Stimulated activated CD8-positive, alpha-beta memory T cell treated with anti-CD3 and anti-CD28 coated beads, Interleukin-4, amount 100 ng/mL, for 4 hours (primary cell): ENCODE data around the gene POLL.
"Not testable (repeated sequence)": the region's sequence is repeated elsewhere in the genome, so short reads cannot be mapped to it uniquely, and the experiment has no call there.

Experiments
- DNase-seq, 2 donors: peaks; one replicate each; pipeline ENCODE4 v3.0.0-alpha.2; 2020; ENCODE audit warnings: low read depth in 2 of 2, low spot score in 1 of 2

Gene POLL

DNA sequence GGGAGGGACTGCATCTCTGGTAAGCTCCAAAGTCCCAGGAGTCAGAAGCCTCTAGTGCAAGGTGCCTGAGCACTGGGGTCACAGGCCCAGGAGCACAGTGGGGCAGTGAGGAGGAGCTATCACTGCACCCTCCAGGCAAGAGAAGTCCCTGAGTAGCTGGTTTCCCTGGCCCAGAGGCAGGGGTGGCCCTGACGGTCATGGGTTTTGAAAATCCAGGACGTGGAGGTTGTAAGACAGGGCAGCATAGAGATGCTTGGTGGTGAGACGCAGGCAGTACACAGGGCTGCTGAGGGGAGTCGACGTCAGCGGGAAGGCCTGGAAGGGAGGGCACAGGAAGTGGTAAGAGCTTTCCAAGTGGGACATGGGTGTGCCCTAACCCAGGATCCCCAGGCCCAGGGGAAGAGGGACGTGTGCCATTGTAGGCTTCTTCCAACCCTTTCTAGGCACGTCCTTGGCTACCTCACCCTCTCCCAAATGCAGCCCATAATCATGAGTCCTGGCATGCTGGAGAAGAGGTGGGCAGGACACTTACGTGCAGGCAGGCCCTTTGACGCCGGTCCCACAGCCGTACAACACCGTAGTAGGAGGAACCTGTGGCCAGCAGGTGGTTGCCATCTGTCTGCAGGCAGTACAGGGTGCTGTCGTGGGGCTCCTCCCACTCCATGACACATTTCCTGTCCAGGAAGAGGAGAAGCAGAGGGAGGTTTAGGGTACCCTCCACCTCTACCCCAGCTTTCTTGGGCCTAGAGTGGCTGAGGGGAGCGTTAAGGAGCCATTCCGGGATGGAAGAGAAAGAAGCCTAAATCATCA, 23.2 kb upstream of the POLL start:
- DNase-seq, result no peak

DNA sequence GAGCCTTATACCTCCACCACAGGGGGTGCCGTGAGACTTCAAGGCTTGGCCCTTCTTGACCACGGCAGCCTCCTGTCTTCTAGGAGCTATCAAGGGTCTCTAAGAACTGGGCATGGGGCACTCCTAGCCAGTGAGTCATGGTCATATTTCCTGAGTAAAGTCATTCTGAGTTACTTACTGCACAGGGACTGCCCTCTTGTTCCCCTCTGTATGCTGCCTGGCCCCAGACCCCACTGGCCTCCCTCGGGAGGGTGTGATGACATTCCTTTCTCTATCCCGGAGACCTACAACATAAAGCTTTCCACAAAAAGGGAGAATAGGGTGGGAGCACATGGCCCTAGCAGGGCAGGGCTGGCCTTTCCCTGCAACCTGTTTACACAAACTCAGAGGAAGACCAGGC, 21.4 kb upstream of the POLL start:
- no peak for DNase-seq

DNA sequence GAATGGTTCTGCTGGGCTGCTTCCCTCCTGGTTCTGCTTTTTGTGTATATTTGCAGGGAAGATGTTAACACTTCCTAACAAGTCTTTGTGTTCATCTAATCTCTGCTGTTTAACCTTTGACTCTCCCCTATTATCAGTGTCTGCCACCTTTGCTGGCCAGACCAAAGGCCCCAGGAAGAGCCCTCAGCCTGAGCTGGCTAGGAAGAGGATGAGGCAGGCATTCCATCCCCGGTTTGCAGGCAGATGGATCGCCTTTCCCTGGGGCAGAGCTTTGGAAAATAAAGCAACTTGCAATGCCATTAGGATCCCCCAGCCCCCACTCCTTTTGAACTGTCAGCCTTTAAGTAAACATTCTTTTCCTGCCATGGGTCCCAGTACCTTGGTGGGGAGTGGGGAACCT, 19.1 kb upstream of the POLL start:
- DNase-seq, result no peak

DNA sequence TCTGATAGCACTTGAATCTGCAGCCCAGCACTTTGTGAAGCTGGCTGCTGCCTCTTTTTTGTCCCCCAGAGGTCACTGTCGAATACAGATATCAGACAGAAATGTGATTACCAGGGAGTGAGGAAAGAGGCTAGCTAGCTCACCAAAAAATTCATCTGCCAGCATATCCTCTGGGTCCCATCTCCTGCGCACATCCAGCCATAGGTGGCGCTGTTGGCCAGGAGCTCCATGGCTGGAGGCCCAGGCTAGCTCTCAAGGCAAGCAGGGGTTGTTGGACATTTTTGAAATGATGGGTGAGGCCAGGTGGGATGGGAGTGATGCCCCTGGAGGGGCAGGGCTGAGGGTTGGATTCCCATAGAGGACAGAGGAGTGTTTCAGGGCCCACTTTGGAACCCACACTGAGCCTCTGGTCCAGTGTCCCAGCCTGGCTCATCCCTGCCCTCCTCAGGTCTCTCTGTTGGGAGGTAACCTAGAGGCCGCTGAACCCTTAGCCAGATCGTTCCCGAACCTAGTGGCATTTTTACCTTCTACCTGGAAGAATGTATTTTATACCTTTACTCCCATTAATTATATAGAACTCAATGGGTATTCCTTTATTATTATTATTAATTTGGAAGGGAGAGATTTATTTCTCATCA, 14.8 kb upstream of the POLL start:
- DNase-seq, result peak in 1 of 2 donors; percentile 16

DNA sequence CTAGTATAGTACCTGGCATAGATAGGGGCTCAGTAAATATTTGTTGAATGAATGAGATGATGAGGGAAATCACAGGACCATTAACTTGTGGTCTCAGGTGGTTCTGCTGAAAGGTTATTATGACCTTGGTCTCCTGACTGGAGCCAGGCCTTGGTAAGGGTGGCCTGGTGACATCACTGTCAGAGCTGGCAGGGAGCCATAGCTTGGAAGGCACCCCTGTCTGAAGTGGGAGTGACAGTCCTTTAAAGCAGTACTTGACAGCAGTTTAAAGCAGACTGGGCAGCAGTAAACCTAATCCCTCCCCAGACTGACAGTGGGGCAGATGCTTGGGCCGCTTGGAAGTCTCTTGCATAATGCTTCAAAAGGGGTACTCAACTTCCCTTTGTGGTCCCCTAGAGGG, 13.5 kb upstream of the POLL start:
- DNase-seq, result no peak

DNA sequence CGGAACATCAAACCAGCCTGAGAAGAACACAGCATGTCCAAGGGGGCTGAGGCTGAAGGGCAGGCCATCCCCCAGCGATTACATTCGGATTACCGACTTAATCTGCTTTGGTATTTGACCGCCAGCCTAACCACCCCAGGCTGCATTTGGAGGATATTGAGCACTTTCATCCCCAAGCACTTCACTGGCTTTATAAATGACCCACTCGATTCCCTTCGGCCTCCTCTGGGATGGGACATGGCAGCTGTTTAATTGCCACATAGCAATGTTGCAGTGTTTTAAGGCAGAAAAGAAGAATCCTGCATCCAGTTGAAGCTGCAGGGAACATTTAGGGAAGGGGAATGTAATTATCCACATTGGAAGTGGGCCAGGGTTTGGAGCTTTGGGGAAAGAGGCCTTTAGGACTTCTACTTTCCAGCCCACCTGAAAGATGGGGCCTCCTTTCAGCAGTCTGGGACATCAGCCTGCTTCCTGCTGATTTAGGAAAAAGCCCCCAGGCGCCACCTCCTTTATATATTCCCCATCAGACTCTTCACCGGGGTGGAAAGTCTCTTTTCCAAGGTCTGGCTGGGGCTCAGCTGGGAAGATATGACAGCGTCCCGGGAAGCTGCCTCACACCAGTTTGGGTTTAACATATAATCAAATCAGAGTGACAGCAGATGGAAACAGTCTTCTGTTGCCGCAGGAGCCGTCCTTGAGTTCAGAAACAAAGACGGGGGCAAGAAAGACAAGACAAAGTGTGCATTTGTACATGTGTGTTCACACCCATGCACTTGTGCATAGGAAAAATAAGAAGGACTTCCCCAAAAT, 9.2 kb upstream of the POLL start:
- no peak for DNase-seq

DNA sequence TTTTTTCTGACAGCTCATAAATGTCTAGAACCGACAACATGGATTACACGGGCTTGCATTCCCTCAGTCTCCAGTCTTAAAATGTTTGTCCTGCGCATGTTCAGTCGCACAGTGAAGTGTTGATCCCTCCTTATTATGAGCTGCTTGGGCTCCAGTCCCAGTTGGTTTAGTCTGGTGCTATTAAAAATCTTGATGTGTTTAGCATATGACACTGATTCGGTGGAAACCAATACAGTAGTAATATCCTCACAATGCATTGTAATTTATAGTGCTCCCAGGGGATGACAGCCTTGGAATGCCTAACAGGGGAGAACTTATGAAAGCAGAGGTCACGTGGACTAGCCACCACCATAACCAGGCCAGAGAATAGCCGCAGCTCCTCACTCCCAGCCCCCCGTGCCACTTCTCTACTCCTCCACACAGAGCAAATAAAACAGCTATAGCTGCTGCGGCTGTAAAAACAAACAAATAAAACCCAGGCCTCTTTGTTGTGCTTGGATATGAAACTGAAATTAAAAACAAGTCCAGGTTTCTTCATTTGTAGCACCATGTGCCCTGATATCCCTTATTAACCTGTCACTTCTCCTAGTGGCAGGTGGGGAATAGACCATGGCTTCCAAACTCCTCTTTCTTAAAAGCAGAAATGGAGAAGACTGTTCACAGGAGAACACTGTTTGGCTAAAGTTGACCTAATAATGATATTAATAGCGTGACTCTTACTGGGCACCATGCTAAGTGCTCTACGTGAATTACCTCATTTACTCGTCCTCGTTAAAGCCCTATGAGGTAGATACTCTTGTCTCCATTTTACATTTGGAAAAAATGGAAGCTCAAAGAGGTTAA, 7.8 kb upstream of the POLL start:
- DNase-seq, result no peak

DNA sequence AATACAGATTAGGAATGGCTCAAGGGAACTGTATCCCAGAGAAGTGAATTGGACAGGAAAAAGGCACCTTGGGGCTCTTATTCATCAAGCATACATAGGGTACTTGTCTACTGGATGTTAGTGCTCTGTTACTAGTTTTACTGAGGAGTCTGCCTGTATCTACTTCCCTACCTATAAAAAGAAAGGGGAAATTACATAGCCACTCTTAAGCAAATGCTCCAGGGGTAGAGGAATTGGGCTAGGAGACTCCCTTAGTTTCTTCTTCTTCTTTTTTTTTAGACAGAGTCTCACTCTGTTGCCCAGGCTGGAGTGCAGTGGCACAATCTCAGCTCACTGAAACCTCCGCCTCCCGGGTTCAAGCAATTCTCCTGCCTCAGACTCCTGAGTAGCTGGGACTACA, 5.3 kb upstream of the POLL start:
- DNase-seq, result not testable (repeated sequence)

DNA sequence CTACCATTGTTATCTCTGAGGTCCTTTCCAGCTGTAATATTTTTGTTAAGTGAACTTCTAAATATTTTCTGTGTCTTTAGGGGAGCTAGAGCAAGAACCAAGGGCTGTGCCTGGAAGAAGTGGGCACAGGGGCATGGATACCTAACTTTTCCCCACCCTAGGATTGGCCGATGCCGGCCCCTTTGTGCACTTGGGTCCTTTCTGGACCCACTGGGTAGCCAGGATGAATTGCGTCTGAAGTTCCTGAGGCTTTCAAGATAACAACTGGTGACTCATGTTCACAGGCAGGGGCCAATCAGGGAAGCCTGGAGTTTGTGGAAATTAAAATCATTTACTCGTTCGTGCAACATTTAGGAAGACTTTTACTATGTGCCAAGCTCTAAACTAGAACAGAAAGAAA, 822 bp upstream of the POLL start:
- no peak for DNase-seq

DNA sequence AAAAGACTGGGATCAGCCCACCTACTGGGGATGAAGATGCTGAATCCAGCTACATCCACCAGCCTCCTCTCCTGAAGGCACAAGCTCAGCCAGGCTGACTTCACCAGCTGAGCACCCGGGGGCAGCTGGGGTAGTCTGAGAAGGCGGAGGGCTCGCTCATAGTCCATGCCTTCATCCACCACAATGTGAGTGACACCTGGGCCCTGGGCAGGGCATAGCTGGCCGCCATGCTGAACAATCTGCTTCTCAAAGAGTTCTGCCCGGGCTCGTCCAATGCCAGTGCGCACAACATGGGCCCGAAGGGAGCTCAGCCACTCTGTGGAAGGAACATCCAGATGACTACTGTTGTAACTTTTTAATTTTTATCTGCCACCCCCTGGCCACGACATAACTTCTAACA, 2.2 kb downstream of the POLL start:
- no peak for DNase-seq

DNA sequence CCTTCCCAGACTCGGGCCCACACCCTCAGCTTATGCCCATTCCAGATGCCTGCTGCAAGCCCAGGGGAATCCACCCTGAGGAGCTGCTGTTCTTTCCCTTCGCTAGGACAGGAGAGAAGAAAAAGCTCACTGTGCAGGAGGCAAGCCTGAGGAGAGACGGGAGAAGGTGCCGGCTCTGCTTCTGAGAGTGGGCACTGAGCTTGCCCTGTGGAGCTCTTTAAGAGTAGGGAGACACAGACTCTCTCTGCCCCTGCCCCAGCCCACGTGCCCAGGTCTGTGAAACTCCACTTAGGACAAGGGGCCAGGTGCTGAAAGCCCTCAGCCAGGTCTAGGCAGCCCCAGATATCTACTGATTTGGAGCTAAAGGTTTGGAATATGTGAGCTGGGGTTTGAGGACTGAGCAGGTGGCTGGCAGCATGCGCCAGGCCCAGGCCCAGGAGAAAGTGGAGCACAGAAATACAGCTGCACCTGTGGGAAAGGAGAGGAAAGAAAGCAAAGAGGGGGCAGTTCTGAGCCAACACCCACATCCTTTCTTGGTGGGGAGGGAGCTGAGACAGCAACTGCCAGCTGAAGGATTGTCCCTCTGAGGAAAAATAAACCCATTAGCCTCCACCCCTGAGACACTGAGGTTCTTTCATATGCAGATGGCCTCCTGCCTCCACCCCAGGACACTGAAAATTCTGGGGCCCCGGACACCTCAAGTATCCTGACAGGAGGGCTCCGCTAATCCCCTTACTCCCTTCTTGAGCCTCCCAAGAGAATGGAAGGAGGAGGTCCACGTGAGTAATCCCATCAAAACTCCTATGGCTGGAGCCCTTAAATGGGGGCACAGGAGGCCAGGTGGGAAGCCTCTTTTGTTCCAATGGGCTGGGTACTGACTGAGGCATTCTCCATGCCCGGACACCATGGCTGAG, 7.3 kb downstream of the POLL start:
- DNase-seq, result no peak

DNA sequence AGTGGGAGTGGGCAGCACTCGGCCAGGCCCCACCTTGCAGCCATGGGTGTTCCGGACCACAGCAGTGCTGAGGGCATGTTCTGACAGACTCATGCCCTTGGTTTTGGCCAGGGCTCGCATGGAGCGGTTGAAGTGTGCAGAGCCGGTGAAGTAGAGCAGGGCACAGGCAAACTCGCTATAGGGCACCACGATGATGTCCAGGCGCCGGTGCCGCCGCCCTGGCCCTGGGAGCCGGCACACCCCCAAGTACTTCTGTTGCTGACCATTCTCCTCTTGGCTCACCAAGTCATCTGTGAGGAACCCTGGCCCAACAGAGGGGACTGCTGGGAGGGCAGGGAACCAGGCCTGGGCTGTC, 8.6 kb downstream of the POLL start:
- no peak for DNase-seq

DNA sequence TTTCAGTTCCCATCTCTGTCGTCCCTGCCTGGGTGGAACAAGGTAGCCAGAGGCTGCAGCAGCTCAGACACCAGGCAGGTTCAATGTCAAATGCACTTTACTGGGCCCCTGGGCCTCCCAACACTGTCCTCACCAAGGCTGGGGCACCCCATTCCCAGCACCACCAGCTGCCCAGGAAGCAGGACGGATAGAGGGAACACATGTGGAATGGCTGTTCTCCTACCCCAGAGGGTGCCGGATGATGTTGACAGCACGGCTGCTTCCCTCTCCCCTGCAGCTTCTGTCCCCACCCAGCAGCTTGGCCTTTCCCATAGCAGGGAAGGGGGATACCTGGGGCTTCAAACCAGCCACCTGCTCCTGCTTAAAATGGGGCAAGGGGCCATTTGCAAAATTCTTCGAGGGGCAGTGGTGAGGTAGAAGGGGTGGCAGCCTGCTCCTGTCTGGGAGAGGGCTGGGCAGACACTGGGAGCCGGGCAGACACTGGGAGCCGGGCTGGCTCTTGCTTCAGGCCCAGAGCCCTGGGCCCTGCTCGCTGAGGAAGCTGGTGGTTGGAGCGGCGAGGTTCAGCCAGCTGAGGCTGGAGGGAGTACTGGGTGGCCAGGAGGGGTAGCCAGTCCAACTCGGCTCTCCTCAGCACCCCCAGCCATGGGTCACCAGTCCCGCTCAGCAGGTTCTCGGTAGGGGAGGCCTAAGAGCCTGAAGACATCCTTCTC, 9.1 kb downstream of the POLL start:
- no peak for DNase-seq

DNA sequence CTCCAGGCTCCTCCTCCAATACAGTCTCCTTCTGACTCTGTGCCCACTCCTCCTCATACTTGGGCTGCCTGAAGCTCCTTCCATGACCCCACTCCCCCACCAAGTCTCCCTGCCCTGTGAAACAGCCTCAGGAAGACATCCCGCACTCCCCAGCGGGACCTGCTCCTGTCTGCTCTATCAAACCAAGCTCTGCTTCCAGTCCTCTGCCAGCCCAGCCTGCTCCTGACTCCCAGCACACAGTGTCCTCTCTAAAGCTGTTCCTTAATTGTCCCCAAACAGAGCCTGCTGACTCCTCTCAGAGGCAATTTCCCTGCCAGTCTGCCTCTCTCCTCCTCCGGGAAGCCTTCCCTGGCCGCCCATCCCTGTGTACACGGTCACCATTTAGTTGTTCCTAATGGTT, 9.9 kb downstream of the POLL start:
- DNase-seq, result no peak

DNA sequence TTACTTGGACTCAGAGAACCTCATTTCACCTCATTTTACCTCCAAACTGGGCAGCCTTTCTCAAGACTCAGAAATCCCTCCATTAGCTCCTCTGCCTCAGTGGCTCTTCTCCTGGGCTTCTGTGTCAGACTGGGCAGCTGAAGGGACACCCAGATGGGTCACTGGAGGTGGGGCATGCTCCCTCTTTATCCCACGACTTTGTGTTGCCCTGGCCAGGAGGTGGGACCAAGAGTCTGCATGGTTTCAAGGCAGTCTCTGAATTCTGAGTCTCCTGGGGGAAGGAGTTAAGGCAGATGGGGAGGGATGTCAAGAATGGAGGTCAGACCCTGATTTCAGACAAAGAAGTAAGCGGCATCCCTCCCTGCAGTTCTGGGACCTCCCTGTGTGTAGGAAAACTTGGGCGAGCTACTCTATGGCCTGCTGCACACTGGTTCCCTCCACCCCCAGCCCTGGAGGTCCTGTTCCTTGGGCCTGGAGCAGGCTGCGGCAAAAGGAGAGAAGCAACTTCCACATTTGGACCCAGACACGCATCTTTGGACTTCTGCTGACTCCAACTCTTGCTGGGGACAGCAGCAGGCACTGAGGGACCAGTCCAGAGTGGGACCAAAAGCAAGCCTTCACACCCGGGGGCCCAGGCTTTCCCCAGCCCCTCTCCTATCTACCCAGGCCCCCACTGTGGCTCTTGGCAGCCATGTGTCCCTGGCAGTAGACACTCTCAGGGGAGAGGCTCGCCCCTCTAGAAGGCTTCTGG, 10.8 kb downstream of the POLL start:
- no peak for DNase-seq

DNA sequence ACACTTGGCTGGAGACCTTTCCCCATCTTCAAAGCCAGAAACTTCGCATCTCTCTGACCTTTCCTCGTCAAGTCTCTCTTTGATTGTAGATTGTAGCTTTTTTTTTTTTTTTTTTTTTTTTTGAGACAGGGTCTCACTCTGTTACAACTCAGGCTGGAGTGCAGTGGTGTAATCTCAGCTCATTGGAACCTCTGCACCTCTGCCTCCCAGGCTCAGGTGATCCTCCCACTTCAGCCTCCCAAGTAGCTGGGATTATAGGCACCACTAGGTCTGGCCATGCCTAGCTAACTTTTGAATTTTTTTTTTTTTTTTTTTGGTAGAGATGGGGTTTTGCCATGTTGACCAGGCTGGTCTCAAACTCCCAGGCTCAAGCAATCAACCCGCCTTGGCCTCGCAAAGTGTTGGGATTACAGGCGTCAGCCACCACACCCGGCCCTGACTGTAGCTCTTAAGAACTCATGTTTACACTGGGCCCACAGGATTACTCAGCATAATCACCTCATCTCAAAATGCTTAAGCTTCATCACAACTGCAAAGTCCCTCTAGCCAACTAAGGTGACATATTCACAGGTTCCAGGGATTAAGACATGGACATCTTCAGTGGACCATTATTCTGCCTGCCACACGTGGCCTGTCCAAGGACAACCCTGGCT, 11.7 kb downstream of the POLL start:
- DNase-seq, result no peak

DNA sequence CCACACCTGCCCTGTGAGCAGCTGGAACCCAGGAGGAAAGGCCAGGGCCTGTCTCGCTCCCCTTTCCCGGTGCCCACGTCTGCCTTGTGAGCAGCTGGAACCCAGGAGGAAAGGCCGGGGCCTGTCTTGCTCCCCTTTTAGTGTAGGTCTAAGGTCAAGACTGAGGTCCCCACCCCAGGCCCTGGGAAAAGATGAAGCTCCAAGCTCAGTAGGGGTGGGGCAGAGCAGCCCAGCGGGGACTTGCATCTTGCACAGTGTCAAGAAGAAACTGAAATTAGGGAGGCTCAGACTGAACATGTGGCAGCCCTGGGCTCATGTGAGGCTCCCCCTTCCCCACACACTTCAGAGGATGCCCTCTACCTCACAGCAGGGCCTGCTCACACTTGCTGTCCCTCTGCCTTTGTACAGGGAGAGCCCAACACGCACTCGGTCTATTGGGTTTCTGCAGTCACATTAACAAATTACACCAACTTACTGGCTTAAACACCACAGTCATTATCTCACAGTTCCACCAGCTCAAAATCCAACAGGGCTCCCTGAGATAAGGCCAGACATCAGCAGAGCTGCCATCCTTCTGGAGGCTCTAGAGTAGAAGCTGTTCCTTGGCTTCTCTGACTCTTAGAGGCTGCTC, 12.4 kb downstream of the POLL start:
- no peak for DNase-seq

DNA sequence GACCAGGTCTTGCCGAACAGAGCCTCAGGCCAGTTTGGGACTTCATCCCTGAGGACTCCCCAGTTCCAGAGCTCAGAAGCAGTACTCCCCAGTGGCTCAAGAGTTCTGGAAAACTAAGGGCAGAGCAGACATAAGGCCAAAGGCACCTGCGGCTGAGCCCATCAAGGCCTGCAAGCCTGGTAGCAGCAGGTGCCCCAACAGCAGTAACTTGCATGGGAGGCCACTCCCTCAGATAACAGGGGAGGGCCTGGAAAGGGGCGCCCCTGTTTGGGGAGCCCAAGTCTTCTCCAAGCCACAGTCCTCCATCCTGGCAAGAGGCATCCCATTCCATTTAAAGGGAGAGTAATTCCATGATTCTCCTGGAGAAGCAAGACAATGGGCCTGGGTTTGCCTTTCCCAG, 13.0 kb downstream of the POLL start:
- no peak for DNase-seq
